Measurements from ENCODE around the gene SUGCT. TPM values are rescaled to one million over a fixed set of nuclear protein-coding genes. Genes with fewer than 3 reads are reported as not detected.

The SUGCT gene
- total RNA-seq, 1 donor from 2014 or later, result 11.9 TPM

DNA sequence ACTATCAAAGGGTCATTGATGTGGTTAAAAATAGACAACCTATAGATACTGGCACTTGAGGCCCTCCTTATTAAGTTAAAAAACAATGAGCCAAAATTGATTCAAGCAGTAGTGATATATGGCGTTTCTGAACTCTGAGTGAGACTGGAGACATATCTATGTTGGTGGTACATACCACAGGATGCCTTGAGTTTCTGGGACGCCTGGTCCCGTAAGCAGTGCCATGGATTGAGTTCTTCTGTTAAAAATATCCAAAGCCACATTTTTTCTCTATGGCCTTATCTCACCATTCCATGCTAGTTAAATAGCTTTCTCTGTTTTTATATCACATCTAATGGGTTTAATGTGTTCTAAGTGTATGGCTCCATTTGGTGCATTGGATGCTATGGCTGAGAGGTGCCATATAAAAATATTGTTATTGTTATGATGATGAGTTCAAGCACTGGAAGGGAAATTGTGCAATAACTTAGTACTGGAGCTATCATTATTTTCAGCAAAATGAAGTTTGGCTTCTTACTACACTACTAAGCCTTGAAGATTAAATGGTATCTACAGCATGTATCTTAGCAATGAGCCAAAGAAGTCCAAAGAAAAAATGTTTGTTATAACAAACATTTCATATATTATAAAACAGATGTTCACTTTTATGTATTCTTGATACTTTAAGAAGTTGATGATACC, 713.9 kb downstream of the SUGCT start:
- Mint-ChIP-seq H3K4me1 (ENCODE audit: unreplicated experiment) (peaks cover 9% of the 10 kb centered on the region), H3K27me3 (ENCODE audit: unreplicated experiment) (no peaks in the 10 kb centered on the region), H3K36me3 (ENCODE audit: unreplicated experiment) (peaks cover under 1% of the 10 kb centered on the region), H3K4me3 (ENCODE audit: unreplicated experiment) (no peak overlapping the region), H3K27ac (ENCODE audit: unreplicated experiment) (no peak overlapping the region), H3K9me3 (ENCODE audit: unreplicated experiment) (peaks cover 11% of the 10 kb centered on the region)
- TF ChIP-seq CTCF (IDR thresholded peaks at IDR 0.05), result no peak
- DNase-seq (ENCODE audit: extremely low spot score, unreplicated experiment), result no peak

GRCh38 chr7:40850017-40850416, 715.2 kb downstream of the SUGCT start:
- H3K4me3 Mint-ChIP-seq (ENCODE audit: unreplicated experiment), result no peak overlapping the region
- no peak for DNase-seq (ENCODE audit: extremely low spot score, unreplicated experiment)
- H3K27me3 Mint-ChIP-seq (ENCODE audit: unreplicated experiment), result no peaks in the 10 kb centered on the region
- no peak overlapping the region for H3K27ac Mint-ChIP-seq (ENCODE audit: unreplicated experiment)
- TF ChIP-seq CTCF (IDR thresholded peaks at IDR 0.05), result no peak
- H3K9me3 Mint-ChIP-seq (ENCODE audit: unreplicated experiment), result peaks cover 6% of the 10 kb centered on the region
- H3K4me1 Mint-ChIP-seq (ENCODE audit: unreplicated experiment), result peaks cover 6% of the 10 kb centered on the region
- H3K36me3 Mint-ChIP-seq (ENCODE audit: unreplicated experiment), result no peaks in the 10 kb centered on the region

- peaks cover 2% of the 10 kb centered on the region for H3K9me3 Mint-ChIP-seq (ENCODE audit: unreplicated experiment)
- no peak for DNase-seq (ENCODE audit: extremely low spot score, unreplicated experiment)
- no peaks in the 10 kb centered on the region for H3K27me3 Mint-ChIP-seq (ENCODE audit: unreplicated experiment)
- H3K36me3 Mint-ChIP-seq (ENCODE audit: unreplicated experiment), result peaks cover 2% of the 10 kb centered on the region
- H3K27ac Mint-ChIP-seq (ENCODE audit: unreplicated experiment), result no peak overlapping the region
- no peak for TF ChIP-seq CTCF (IDR thresholded peaks at IDR 0.05)
- H3K4me1 Mint-ChIP-seq (ENCODE audit: unreplicated experiment), result no peaks in the 10 kb centered on the region
- H3K4me3 Mint-ChIP-seq (ENCODE audit: unreplicated experiment), result no peak overlapping the region
Observed at GRCh38 chr7:40851001-40851400, 716.2 kb downstream of the SUGCT start.

- TF ChIP-seq CTCF (IDR thresholded peaks at IDR 0.05), result no peak
- Mint-ChIP-seq H3K4me3 (ENCODE audit: unreplicated experiment) (no peak overlapping the region), H3K9me3 (ENCODE audit: unreplicated experiment) (no peaks in the 10 kb centered on the region), H3K27ac (ENCODE audit: unreplicated experiment) (no peak overlapping the region), H3K4me1 (ENCODE audit: unreplicated experiment) (no peaks in the 10 kb centered on the region), H3K36me3 (ENCODE audit: unreplicated experiment) (peaks cover 4% of the 10 kb centered on the region), H3K27me3 (ENCODE audit: unreplicated experiment) (no peaks in the 10 kb centered on the region)
- DNase-seq (ENCODE audit: extremely low spot score, unreplicated experiment), result no peak
Observed at GRCh38 chr7:40859076-40859475, 724.3 kb downstream of the SUGCT start.

DNA sequence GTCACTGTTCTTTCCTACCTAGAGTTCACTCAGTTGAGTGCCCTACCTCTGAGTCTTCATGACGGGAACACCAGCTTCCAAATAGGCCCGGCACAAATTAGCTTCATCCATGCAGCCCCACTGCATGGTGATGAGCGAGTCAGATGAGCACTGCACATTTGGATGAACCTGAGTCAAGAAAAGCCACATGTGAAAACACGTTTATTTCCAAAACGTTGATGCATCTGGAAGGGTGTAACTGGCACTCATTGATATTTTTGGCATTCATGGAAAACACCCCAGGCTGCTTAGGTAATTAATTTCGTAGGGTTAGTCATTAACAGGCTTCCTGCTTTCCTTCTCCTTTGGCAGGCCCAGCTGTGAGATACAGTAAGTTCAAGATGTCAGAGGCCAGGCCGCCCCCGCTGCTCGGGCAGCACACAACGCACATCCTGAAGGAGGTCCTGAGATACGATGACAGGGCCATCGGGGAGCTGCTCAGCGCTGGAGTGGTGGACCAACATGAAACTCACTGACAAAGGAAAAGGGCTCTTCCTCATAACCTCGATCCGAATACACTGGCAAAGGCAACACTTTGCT, 725.2 kb downstream of the SUGCT start:
- no peak overlapping the region for H3K4me3 Mint-ChIP-seq (ENCODE audit: unreplicated experiment)
- DNase-seq (ENCODE audit: extremely low spot score, unreplicated experiment), result no peak
- peaks cover 4% of the 10 kb centered on the region for H3K36me3 Mint-ChIP-seq (ENCODE audit: unreplicated experiment)
- no peak for TF ChIP-seq CTCF (IDR thresholded peaks at IDR 0.05)
- H3K4me1 Mint-ChIP-seq (ENCODE audit: unreplicated experiment), result no peaks in the 10 kb centered on the region
- H3K27ac Mint-ChIP-seq (ENCODE audit: unreplicated experiment), result no peak overlapping the region
- no peaks in the 10 kb centered on the region for H3K27me3 Mint-ChIP-seq (ENCODE audit: unreplicated experiment)
- no peaks in the 10 kb centered on the region for H3K9me3 Mint-ChIP-seq (ENCODE audit: unreplicated experiment)

Measured in osteocyte (in vitro differentiated cells).